Activated naive CD4-positive, alpha-beta T cell treated with anti-CD3 and anti-CD28 coated beads for 36 hours (primary cell): ENCODE measurements around the gene GRM5. TPM values are rescaled to one million over a fixed set of nuclear protein-coding genes. Genes with fewer than 3 reads are reported as not detected.
"Not testable (repeated sequence)": the region's sequence is repeated elsewhere in the genome, so short reads cannot be mapped to it uniquely, and the experiment has no call there.

Experiments
- CTCF ChIA-PET: fragments of 350-600 bp; sonication (Branson Sonifier 250); formaldehyde crosslinking; loops from one replicate; lab custom pipeline; 2021; ENCODE audit warnings: antibody characterized with exemption; lab: Charles Lee
- DNase-seq: peaks from one replicate; pipeline ENCODE4 v3.0.0-alpha.2; 2020
- H3K27ac Mint-ChIP-seq: one replicate; pipeline ENCODE4 v1.8.0; 2021; ENCODE audit warnings: mild to moderate bottlenecking, mixed read lengths
- H3K27me3 Mint-ChIP-seq: one replicate; pipeline ENCODE4 v1.8.0; 2021; ENCODE audit warnings: low read depth, mixed read lengths
- H3K36me3 Mint-ChIP-seq: one replicate; pipeline ENCODE4 v1.8.0; 2021; ENCODE audit warnings: low read depth, mixed read lengths
- H3K4me1 Mint-ChIP-seq: one replicate; pipeline ENCODE4 v1.8.0; 2021; ENCODE audit warnings: low read depth, mixed read lengths
- H3K4me3 Mint-ChIP-seq: one replicate; pipeline ENCODE4 v1.8.0; 2021; ENCODE audit warnings: mild to moderate bottlenecking, moderate library complexity, mixed read lengths
- H3K9me3 Mint-ChIP-seq: one replicate; pipeline ENCODE4 v1.8.0; 2021; ENCODE audit warnings: mixed read lengths
- intact Hi-C: fragments of 100-400 bp; cut with micrococcal nuclease; formaldehyde crosslinking; loops from one replicate; pipeline ENCODE4 v1.15.1; 2023
- total RNA-seq, 2 experiments: library from RNA; stranded (reverse); gene quantifications; one replicate each; pipeline ENCODE4 v1.2.3, GENCODE V29; 2021

The GRM5 gene
- total RNA-seq, 2 experiments from 2014 or later = not detected

GRCh38 chr11:88851547-88851946 lies 214.2 kb downstream of the GRM5 start:
- H3K27ac Mint-ChIP-seq, H3K9me3 Mint-ChIP-seq, H3K36me3 Mint-ChIP-seq, CTCF ChIA-PET, intact Hi-C loops, H3K4me1 Mint-ChIP-seq, H3K27me3 Mint-ChIP-seq, DNase-seq, H3K4me3 Mint-ChIP-seq: not testable (repeated sequence)

- DNase-seq, H3K9me3 Mint-ChIP-seq, H3K27ac Mint-ChIP-seq, H3K27me3 Mint-ChIP-seq, H3K4me3 Mint-ChIP-seq, H3K36me3 Mint-ChIP-seq, CTCF ChIA-PET: not testable (repeated sequence)
- peaks cover 13% of the 10 kb centered on the region for H3K4me1 Mint-ChIP-seq
- intact Hi-C loops = loop anchor here (10.0 kb wide), 1 partner anchor 515 kb away; the partner anchor contains the start of gene CTSC
These were observed 216.0 kb downstream of the GRM5 start for GRCh38 chr11:88849773-88850172.

- CTCF ChIA-PET = interaction anchor here (0.5 kb wide), 1 partner anchor 381 kb away, joined by 4 read pairs; no protein-coding TSS in a partner anchor
- Mint-ChIP-seq H3K9me3 (no peaks in the 10 kb centered on the region), H3K4me3 (no peak overlapping the region), H3K4me1 (peaks cover 17% of the 10 kb centered on the region), H3K27me3 (no peaks in the 10 kb centered on the region), H3K27ac (no peak overlapping the region), H3K36me3 (no peaks in the 10 kb centered on the region)
- intact Hi-C loops = loop anchor here (10.0 kb wide), 1 partner anchor 515 kb away; the partner anchor contains the start of gene CTSC
- DNase-seq = no peak
These were observed 216.4 kb downstream of the GRM5 start for GRCh38 chr11:88849368-88849767.

- H3K27ac Mint-ChIP-seq = not testable (repeated sequence)
These were observed 219.5 kb downstream of the GRM5 start for GRCh38 chr11:88846266-88846665.

GRCh38 chr11:88844941-88845340 lies 220.8 kb downstream of the GRM5 start:
- intact Hi-C loops = loop anchor here (5.0 to 10.0 kb wide), 2 partner anchors 308 to 510 kb away; partner anchors contain the start of gene CTSC

More at GRCh38 chr11:88846266-88846665, 219.5 kb downstream of the GRM5 start:
- CTCF ChIA-PET, H3K27me3 Mint-ChIP-seq, H3K9me3 Mint-ChIP-seq, H3K4me3 Mint-ChIP-seq, DNase-seq, H3K36me3 Mint-ChIP-seq: not testable (repeated sequence)
- H3K4me1 Mint-ChIP-seq = peaks cover 41% of the 10 kb centered on the region
- intact Hi-C loops = loop anchor here (10.0 kb wide), 1 partner anchor 511 kb away; the partner anchor contains the start of gene CTSC

GRCh38 chr11:88843766-88844426 lies 221.9 kb downstream of the GRM5 start:
- Mint-ChIP-seq H3K27ac (peak overlapping the region; percentile 67), H3K4me1 (peaks cover 56% of the 10 kb centered on the region)
- DNase-seq = peak; percentile 12
- intact Hi-C loops = loop anchor here (1.0 to 10.0 kb wide), 3 partner anchors 31 to 509 kb away; partner anchors contain the start of gene CTSC
- H3K27me3 Mint-ChIP-seq, H3K9me3 Mint-ChIP-seq, H3K4me3 Mint-ChIP-seq, CTCF ChIA-PET, H3K36me3 Mint-ChIP-seq: not testable (repeated sequence)

More at GRCh38 chr11:88844941-88845340, 220.8 kb downstream of the GRM5 start:
- H3K4me3 Mint-ChIP-seq, H3K36me3 Mint-ChIP-seq, H3K27me3 Mint-ChIP-seq, CTCF ChIA-PET, DNase-seq, H3K9me3 Mint-ChIP-seq: not testable (repeated sequence)
- Mint-ChIP-seq H3K4me1 (peaks cover 54% of the 10 kb centered on the region), H3K27ac (peak overlapping the region; percentile 47)

GRCh38 chr11:88838139-88838538 lies 227.6 kb downstream of the GRM5 start:
- H3K27me3 Mint-ChIP-seq, H3K4me3 Mint-ChIP-seq, DNase-seq, intact Hi-C loops, H3K9me3 Mint-ChIP-seq, CTCF ChIA-PET, H3K36me3 Mint-ChIP-seq, H3K27ac Mint-ChIP-seq: not testable (repeated sequence)
- H3K4me1 Mint-ChIP-seq = peaks cover 40% of the 10 kb centered on the region

GRCh38 chr11:88835709-88836108 lies 230.1 kb downstream of the GRM5 start:
- H3K9me3 Mint-ChIP-seq, CTCF ChIA-PET, DNase-seq, intact Hi-C loops, H3K27me3 Mint-ChIP-seq, H3K27ac Mint-ChIP-seq, H3K4me3 Mint-ChIP-seq, H3K36me3 Mint-ChIP-seq: not testable (repeated sequence)
- peaks cover 22% of the 10 kb centered on the region for H3K4me1 Mint-ChIP-seq

- H3K4me1 Mint-ChIP-seq = peaks cover 12% of the 10 kb centered on the region
- intact Hi-C loops = no loop called here
- CTCF ChIA-PET = no interaction called here
- no peak overlapping the region for H3K4me3 Mint-ChIP-seq
- no peak for DNase-seq
- no peaks in the 10 kb centered on the region for H3K36me3 Mint-ChIP-seq
- no peak overlapping the region for H3K27ac Mint-ChIP-seq
- no peaks in the 10 kb centered on the region for H3K27me3 Mint-ChIP-seq
- H3K9me3 Mint-ChIP-seq = no peaks in the 10 kb centered on the region
These were observed 234.4 kb downstream of the GRM5 start for GRCh38 chr11:88831303-88831890.

GRCh38 chr11:88827018-88827676 lies 238.6 kb downstream of the GRM5 start:
- Mint-ChIP-seq H3K9me3 (no peaks in the 10 kb centered on the region), H3K27me3 (no peaks in the 10 kb centered on the region), H3K36me3 (no peaks in the 10 kb centered on the region), H3K27ac (no peak overlapping the region), H3K4me3 (no peak overlapping the region), H3K4me1 (no peaks in the 10 kb centered on the region)
- CTCF ChIA-PET = no interaction called here
- intact Hi-C loops = no loop called here
- no peak for DNase-seq

- Mint-ChIP-seq H3K36me3 (no peaks in the 10 kb centered on the region), H3K27me3 (no peaks in the 10 kb centered on the region), H3K9me3 (peaks cover 3% of the 10 kb centered on the region), H3K4me3 (no peak overlapping the region), H3K27ac (no peak overlapping the region), H3K4me1 (peaks cover 2% of the 10 kb centered on the region)
- intact Hi-C loops = no loop called here
- no peak for DNase-seq
- CTCF ChIA-PET = interaction anchor here (0.6 kb wide), 1 partner anchor 142 kb away, joined by 4 read pairs; no protein-coding TSS in a partner anchor
These were observed 246.2 kb downstream of the GRM5 start for GRCh38 chr11:88819616-88820015.

GRCh38 chr11:88818978-88819377 lies 246.8 kb downstream of the GRM5 start:
- no peak for DNase-seq
- H3K9me3 Mint-ChIP-seq = peaks cover 3% of the 10 kb centered on the region
- no peak overlapping the region for H3K27ac Mint-ChIP-seq
- H3K4me1 Mint-ChIP-seq = peaks cover 3% of the 10 kb centered on the region
- CTCF ChIA-PET = no interaction called here
- H3K27me3 Mint-ChIP-seq = no peaks in the 10 kb centered on the region
- intact Hi-C loops = no loop called here
- no peak overlapping the region for H3K4me3 Mint-ChIP-seq
- no peaks in the 10 kb centered on the region for H3K36me3 Mint-ChIP-seq
